Fibroblast of mammary gland (primary cell): ENCODE measurements around the gene CPT1A.

Source experiments
- DNase-seq: peaks from one replicate; pipeline ENCODE4 v3.0.0-alpha.2; 2010; ENCODE audit warnings: low read depth
- H3K4me3 ChIP-seq: 2 replicates; pipeline ENCODE4 v1.5.1; 2011; ENCODE audit warnings: low read depth, mild to moderate bottlenecking, low read length, moderate library complexity; ENCODE audit not compliant: control insufficient read depth
- CTCF ChIP-seq: conservative IDR thresholded peaks from 2 replicates; pipeline ENCODE4 v1.5.1; 2011; ENCODE audit warnings: low read depth, low read length, inconsistent platforms; ENCODE audit not compliant: control insufficient read depth, insufficient read depth

The CPT1A gene

GRCh38 chr11:68878022-68878421 lies 36.3 kb upstream of the CPT1A start:
- no peak for TF ChIP-seq CTCF
- DNase-seq: no peak
- H3K4me3 ChIP-seq: no peak overlapping the region

DNA sequence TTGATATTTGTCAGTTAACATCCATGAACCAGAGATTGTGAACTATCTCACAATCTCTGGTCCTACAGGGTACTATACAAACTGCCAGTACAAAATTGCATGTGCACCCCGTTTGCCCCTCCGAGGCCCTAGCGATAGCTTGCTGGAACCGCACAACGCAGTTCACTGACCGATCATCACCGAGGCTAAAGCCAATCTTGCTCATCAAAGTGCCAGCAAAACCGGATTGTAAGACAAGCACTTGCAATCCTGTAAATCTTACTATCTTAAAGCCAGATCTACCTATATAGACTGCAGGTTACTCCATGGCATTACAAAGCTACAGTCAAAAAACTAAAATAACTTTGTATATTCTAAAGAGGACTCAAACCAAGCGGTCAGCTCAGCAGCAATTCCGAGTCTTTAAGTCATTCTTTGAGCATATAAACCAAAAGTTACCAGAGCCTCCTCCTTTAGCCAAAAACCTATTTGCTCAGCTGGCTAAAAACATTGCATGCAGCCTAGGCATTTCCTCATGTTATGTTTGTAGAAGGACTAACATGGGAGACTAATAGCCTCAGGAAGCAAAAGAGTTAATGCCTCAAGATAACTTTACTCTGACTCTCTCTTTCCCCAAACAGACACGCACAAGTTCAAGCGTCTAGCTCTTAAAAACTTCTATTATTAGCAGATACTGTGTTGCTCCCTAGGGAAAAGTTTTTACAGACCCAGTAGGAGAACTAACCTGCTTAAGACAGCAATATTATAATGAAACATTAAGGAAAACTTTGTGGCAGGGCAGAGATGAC lies 30.7 kb upstream of the CPT1A start:
- H3K4me3 ChIP-seq: no peak overlapping the region
- no peak for TF ChIP-seq CTCF
- peak; percentile 7 for DNase-seq

DNA sequence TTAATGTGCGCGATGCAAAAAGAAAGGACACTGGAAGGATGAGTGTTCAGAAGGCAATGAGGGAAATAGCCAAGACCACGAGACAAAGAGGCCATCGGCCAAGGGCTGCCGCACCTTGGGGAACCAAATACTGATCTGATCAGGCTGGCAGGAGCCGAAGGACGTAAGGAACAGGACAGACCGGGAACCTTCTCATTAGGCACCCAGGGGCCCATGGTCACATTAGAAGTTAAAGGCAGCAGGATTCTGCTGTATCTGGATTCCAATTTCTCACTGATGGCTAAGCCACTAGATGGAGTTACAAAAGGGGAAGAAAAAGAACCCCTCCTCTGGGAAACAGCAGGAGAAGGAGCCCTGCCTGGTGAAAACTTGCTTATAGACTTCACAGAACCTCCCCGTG lies 28.8 kb upstream of the CPT1A start:
- peak; percentile 23 for DNase-seq
- peak; percentile 19 for TF ChIP-seq CTCF
- H3K4me3 ChIP-seq: peak overlapping the region; percentile 52

- DNase-seq: no peak
- no peak overlapping the region for H3K4me3 ChIP-seq
- TF ChIP-seq CTCF: no peak
Measured at GRCh38 chr11:68868221-68868835, 26.6 kb upstream of the CPT1A start.

GRCh38 chr11:68867066-68867465 lies 25.4 kb upstream of the CPT1A start:
- TF ChIP-seq CTCF: no peak
- H3K4me3 ChIP-seq: no peak overlapping the region
- no peak for DNase-seq

- H3K4me3 ChIP-seq: no peak overlapping the region
- no peak for TF ChIP-seq CTCF
- DNase-seq: no peak
Measured at GRCh38 chr11:68865241-68865640, 23.5 kb upstream of the CPT1A start.
